NCI-H526 (cell line): ENCODE data around the gene IFT43.

Source experiments
- DNase-seq, 2 experiments: peaks; one replicate each; lab custom pipeline; 2025; lab: John Stamatoyannopoulos, UW

IFT43 gene

GRCh38 chr14:75985618-75986438 is at the start of gene IFT43:
IFT43 (plus strand) TSS chr14:75985763; CDS start chr14:75985787, 24 bp downstream.
- peak; percentile 74 to 83 for DNase-seq

DNA sequence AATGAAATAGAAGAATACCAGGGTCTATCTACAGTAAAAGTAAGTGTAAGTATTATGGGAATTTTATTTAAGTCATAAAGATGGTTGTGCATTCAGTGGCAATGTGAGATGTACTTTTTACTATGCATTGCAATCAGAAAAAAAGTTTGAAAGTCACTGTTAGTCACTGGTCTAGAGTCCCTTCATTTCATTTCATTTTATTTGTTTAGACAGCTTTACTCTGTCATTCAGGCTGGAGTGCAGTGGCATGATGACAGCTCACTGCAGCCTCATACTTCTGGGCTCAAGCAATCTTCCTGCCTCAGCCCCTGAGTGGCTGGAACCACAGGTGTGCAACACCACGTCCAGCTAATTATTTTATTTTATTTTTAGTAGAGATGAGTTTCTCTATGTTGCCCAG is 46.4 kb upstream of the IFT43 start:
- DNase-seq, result no peak

DNA sequence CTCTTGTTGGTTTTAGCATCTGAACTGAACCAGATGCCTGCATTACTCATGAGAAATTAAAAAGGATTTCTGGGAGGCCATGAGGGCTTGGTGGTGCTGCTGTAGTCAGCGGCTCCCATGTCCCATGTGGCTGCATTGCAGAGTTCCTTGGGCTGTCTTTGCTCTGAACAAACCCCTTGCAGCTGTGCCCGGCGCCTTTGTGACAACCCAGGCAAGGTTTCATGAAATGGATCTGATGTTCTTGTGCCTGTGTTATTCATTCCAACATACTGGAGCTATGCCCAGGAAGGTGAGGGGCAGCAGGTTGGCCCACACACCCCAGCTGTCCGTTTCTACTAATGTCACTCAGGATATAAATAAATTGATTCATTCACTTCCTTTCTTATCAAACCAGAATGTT is 44.5 kb upstream of the IFT43 start:
- no peak for DNase-seq

DNA sequence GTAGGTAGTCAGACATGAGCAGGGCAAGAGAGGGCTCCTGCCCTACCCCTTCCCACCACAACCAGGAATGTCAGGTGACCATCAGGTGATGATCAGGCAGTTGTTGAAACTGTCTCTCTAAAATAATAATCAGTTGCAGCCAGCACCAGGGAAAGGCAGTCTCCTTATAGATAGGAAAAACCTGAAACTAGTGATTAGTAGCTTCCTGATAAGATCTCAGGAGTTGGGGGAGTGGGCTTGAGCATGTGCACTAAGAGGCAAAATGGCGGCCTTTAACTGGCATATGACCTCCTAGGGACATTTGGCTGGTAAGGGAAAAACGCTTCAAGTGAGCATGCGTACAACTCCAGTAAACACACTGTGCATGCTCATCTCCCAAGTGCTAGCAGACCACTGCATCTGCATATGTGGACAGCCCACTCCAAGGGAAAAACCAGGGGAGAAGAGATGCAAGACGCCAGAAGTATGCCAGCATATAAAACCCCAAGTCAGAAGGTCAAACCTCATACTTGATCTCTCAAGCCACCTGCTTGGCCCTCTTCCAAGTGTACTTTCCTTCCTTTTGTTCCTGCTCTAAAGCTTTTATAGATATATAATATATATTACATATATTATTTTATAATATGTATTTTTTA is 40.8 kb upstream of the IFT43 start:
- no peak for DNase-seq

- no peak for DNase-seq
Measured at GRCh38 chr14:75946785-75947184, 38.8 kb upstream of the IFT43 start.

DNA sequence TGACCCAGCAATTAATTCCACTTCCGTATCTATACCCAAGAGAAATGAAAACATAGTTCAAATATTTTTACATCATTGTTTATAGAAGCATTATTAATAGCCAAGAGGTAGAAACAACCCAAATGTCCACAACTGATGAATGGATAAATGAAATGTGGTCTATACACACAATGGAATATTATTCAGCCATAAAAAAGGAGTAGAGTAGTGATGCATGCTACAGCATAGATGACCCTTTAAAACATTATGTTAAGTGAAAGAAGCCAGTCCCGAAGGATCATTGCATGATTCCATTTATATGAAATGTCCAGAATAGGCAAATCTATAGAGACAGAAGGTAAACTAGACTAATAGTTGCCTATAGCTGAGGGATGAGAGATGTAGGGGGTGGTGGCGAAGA is 33.1 kb upstream of the IFT43 start:
- DNase-seq, result no peak

DNA sequence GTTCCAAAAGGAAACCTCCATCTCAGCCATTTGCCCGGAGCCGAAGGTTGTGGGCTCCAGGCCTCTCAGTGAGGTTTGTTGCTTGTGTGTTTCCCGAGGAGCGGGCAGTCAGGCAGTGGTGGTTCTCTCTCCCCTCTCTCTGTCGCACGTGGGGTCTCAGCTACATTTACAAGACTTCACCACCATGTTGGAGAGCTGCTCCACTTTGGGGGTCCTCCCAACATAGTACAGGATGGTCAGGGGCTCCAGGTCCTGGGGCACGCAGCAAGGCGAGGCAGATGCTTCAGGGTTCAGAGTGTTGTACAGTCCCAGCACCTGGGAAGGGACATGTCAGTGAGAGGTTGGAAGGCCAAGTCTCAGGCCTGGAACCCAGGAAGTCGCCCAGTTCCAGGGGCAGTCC is 26.5 kb upstream of the IFT43 start:
- no peak for DNase-seq

GRCh38 chr14:75960231-75960630 is 25.3 kb upstream of the IFT43 start:
- no peak for DNase-seq

DNA sequence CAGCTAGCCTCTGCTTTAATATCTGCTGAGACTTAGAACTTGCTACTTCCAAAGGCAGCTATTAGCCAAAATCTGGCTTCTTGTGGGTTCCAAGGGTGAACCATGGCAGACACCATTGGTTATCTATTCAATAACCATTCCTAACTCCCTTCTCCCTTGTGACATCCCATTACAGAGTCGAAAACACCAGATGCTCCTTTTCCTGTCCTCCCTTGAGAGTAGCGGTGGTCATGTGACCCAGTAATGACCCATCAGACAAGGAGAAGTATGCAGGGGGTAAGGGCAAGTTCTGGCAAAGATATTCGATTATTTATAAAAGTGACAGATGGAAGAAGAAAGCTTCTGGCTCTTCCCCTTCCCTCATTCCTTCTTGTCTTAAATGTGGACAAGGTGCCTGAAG is 23.9 kb upstream of the IFT43 start:
- no peak for DNase-seq

- no peak for DNase-seq
Measured at GRCh38 chr14:75967866-75968265, 17.7 kb upstream of the IFT43 start.

DNA sequence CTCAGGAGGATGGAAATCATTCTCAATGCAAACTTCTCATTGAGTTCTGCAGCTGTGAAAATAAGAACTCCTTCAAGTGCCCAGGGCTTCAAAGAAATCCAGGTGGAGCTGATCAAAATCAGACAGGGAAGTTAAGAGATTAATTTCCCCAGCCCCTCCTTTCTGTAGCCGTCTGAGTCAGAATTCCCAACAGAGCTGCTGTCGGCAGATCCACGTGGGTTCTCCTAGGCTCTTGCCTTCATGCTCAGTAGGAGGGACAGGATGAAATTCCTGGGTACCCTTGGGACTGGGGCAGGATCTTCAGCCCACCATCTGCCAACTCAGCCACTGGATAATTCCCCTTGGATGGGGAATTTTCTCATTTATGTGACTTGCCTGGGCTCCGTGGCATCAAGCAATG is 17.1 kb upstream of the IFT43 start:
- no peak for DNase-seq

GRCh38 chr14:75969126-75969525 is 16.4 kb upstream of the IFT43 start:
- no peak for DNase-seq

DNA sequence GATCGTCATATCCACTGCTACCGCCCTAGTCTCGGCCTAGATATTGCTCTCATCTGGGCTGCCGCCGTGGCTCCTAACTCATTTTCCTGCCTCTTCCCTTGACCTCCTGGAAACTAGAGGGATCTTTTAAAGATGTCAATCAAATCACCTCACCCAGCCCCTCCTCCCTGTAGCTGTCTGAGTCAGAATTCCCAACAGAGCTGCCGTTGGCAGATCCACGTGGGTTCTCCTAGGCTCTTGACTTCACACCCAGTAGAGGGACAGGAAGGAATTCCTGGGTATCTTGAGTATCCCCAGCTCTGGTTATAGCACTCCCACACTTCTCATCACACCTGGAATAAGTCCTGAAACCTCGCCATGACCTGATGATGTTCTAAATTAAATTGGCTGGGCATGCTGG is 15.7 kb upstream of the IFT43 start:
- no peak for DNase-seq

DNA sequence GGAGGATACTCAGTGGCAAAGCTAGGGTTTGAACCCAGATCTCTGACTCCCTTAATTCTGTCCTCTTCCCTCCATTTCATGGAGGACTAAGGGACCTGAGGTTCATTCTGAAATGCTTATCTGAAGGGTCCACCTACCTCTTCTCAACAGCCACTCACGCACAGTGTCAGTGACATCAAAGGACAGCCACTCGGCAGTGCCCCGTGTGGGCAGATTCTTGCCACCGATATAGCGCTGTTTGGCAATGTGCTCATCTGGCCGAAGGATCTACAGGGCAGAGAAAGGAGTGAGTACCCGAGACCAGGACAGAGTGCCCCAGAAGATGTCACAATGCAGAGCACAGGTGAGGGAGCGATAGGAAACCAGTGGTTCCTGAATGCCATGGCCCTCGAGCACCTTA is 14.6 kb upstream of the IFT43 start:
- no peak for DNase-seq

DNA sequence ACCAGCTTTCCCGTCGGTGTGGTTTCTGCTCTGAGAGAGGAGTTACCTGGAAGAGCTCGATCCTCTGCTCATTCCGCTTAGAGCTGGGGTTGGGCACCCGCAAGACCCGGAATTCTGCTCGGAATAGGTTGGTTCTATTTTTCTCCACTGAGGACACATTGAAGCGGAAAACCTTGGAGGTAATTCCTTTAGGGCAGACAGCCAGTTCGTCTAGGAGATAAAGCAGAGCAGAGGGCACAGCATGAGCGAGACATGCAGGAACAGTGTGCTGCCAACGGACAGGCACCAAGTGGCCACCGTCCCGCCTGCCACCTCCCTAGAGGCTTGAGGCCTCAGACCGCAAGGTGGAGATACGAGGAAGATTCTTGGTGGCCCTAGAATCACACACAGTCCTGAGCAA is 14.1 kb upstream of the IFT43 start:
- DNase-seq, result no peak

DNA sequence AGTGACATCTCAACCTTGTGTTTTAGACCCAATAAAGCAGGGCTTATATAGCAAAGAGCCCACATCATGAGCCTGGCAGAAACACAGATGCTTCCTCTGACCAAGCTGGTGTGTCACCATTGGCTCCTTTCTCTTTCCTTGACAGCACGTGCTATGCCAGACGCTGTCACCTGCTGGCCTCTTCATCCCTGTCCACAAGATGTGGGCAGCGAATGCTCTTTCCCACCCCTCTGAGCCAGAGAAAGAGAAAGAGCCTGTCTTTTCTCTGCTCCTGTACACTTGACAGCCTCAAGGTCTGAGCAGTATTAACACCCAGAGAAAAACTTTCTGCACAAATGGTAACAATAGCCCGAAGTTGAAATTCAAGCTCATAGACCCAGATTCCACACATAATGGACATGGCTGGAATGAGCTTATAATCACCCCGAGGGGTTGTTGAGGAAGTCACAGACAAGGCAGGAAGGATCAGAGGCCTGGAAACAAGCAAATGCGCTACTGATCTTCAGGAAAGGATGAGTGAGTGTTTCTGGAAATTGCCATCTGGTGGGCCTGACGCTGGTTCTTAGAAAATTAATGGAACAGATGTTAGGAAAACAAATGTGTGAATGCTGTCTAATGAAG is 12.7 kb upstream of the IFT43 start:
- DNase-seq, result no peak

- DNase-seq, result no peak
Measured at GRCh38 chr14:75976826-75977581, 8.6 kb upstream of the IFT43 start.

DNA sequence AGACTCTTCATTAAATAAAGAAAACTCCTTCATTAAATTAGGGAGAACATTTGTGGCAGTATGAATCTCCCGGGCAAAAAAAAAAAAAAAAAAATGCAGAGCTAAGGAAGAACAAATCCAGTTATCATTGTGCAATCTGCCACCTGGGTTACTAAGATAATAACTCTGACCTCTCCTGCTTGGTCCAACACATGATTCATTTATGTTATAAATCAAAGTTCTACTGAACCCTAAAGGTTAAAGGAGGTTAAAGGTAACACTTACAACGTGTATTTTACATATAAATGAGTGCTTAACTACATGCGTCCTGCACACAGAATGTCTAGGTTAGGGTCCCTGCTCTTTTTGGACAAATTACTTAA is 8.0 kb upstream of the IFT43 start:
- DNase-seq, result no peak

GRCh38 chr14:75978249-75978731 is 7.3 kb upstream of the IFT43 start:
- no peak for DNase-seq

- peak in 1 of 2 experiments; percentile 41 for DNase-seq
Measured at GRCh38 chr14:75979071-75979571, 6.4 kb upstream of the IFT43 start.

- DNase-seq, result no peak
Measured at GRCh38 chr14:75979648-75980565, 5.7 kb upstream of the IFT43 start.
